GM08714 (cell line): ENCODE measurements around the gene ASB12.
A peak's percentile ranks its signal among the peaks of the same experiment; 100 is the strongest.
"Not testable (repeated sequence)": the region's sequence is repeated elsewhere in the genome, so short reads cannot be mapped to it uniquely, and the experiment has no call there.

Source experiments
- H3K4me3 ChIP-seq: fragments of 200-500 bp; sonication (Bioruptor generic); 2 replicates; pipeline ENCODE4 v1.5.1; 2014; ENCODE audit warnings: mild to moderate bottlenecking, low read length, inconsistent platforms
- ZNF274 ChIP-seq: IDR thresholded peaks from 2 replicates; pipeline ENCODE4 v1.6.1; 2012; ENCODE audit warnings: mild to moderate bottlenecking, low read depth, low read length

Gene ASB12, protein sequence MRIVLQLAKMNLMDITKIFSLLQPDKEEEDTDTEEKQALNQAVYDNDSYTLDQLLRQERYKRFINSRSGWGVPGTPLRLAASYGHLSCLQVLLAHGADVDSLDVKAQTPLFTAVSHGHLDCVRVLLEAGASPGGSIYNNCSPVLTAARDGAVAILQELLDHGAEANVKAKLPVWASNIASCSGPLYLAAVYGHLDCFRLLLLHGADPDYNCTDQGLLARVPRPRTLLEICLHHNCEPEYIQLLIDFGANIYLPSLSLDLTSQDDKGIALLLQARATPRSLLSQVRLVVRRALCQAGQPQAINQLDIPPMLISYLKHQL

DNA sequence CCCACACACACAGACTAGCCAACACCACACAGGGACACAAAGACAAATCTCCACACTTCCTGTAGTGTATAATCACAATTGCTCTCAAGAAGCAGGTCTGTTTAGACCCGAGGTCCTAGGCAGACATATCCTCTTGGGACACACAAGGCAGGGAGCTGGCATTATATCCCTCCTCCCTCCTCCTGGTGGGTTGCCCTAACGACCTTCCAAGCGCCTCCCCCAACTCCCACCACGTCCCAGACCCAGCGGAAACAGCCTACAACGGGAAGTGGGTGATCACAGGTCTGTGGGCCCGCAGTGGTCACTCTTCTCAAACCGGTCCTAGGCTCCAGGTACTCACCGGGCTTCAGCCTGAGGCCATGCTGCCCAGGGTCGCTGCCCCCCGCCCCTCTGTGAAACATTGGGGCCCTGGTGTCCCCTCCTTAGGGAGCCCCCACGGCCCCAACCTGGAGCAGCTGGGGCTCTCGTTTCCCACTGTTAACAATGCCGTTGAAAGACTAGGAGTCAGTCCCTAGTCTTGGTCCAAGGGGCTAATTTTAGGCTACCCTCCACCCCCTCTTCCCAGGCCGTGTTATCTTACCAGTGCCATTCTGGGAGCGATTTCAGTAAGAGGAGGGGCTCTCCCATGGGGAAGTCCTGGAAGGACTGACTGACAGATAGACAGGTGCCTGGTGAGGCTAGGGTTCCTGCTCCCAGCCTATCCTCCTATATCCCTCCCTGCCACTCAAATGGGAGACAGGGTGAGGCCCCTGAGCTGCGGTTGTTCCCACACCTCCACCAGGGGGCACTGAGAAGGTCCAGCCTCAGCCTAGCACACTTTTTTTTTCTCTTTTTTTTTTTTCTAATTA, at the start of gene ASB12:
Gene ASB12 (minus strand): TSS at position 485 of the 848 bp plus-strand sequence. CDS start 4,957 bp downstream, outside the sequence.
- H3K4me3 ChIP-seq, result no peak within 1 kb of the TSS
- TF ChIP-seq ZNF274, result no peak

DNA sequence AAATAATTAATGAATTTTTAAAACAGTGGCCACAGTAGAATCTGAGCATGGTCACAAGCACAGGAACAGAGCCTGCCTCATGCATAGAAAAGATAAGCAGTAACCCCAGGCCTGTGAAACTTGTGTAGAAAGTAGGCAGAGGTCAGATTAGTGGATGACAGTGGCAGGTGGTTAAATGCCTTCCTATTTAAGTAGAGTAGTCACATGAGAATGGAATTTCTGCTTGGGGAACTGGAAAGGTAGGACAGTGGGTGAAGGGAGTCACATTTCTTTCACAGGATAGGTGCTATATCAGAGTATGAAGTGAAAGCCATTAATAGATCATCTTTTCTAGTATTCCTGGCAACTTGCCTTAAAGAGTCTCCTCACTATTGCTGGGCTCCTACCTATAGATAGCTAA, 34.9 kb upstream of the ASB12 start:
- TF ChIP-seq ZNF274, result no peak
- no peak overlapping the region for H3K4me3 ChIP-seq

DNA sequence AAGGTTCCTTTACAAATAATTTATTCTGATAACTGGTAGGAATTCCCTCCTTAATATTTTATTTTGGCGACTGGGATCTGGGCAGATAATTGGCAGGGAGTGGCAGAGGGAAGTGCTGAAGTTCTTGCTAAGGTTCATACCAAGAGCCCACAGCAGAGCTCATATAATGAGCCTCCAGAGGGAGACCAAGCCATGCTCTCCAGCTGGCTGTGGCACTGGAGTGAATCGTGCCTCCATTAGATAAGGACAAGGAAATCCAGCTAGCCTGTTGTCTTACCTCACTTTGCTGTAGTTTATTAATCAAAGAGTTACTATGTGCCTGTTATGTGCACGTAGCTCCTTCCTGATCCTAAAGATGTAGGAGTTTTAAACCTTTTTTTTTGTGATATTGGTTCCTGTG, 1.3 kb downstream of the ASB12 start:
- TF ChIP-seq ZNF274, result no peak
- no peak overlapping the region for H3K4me3 ChIP-seq

DNA sequence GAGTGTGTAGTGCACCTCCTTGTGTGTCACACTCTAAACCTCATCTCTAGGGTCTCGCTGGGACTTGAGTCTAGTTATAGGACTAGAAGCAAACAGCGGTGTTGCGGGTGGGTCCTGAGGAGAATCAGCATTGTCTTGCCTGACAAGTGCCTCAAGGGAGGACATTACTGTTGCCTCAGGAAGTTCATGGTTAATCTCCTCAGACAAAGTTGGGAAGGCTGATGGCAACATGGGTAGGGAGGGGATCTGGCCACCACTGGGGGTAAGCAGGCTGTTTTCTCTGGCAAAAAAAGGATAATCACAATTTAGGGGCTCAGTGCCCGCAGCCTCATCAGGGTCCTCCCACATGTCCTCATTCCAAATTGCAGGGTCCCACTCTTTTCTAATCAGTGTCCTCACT, 12.4 kb downstream of the ASB12 start:
- TF ChIP-seq ZNF274, result no peak
- H3K4me3 ChIP-seq, result no peak overlapping the region

DNA sequence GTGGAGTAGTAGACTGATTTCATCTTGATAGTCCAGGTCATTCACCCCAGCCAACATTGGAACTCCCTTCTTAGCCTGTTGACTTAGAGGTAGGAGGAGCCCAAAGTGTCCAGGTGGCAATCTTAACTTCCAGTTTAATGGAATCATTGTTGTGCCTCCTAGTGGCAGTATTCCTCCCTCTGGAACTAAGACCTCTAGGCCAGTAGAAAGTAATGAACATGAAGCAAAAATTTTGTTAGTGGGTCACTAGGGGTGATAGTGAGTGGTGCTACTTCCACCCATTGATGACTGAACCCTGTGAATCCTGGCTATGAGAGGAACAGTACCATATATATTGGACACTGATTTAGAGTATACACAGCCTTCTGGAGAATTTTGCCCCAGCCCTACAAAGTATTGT, 16.4 kb downstream of the ASB12 start:
- H3K4me3 ChIP-seq, result not testable (repeated sequence)

DNA sequence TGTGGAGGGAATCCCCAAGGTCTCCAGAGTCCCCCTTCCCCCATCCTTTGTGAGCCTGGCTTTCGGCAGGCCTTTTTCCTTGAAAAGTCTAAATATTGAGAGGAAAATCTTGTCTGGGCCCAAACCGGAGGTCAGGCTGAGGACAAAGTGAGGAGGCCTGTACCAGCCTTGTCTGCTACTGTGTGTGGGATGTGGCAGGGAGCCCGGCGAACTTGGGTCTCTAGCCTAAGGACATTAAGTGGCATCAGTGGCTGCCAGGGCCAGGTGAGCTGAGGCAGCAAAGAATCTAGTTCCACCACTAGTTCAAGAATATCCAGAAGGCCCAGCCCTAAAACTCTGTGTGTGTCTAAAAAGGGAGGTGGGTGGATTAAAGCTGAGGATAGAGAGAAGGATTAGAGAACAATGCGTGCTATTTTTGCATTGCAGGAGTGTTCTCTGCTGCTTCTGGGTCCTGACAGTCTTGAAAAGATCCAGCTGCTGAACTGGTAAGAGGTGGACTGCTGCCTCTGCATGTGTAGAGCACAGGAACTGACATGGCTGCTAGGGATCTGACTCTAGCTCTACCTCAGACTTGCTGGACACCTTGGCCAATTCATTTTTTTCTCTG, 23.7 kb downstream of the ASB12 start:
- H3K4me3 ChIP-seq, result peak overlapping the region; percentile 46; the same call in 1 of the 2 replicates

GRCh38 chrX:64205735-64206501, 24.5 kb downstream of the ASB12 start:
- peak overlapping the region; percentile 60; the same call in 1 of the 2 replicates for H3K4me3 ChIP-seq
- TF ChIP-seq ZNF274, result no peak

More for the DNA sequence above, 23.7 kb downstream of the ASB12 start:
- no peak for TF ChIP-seq ZNF274

GRCh38 chrX:64205441-64205734, 25.0 kb downstream of the ASB12 start, which contains the start of gene AMER1:
Gene AMER1 (minus strand): TSS chrX:64205708. CDS start chrX:64193286, 12,422 bp downstream.
- peak within 1 kb of the TSS; percentile 60; the same call in 1 of the 2 replicates for H3K4me3 ChIP-seq
- no peak for TF ChIP-seq ZNF274

- TF ChIP-seq ZNF274, result no peak
- peak overlapping the region; percentile 60; the same call in 1 of the 2 replicates for H3K4me3 ChIP-seq
These were observed 25.5 kb downstream of the ASB12 start for GRCh38 chrX:64204701-64205440.

DNA sequence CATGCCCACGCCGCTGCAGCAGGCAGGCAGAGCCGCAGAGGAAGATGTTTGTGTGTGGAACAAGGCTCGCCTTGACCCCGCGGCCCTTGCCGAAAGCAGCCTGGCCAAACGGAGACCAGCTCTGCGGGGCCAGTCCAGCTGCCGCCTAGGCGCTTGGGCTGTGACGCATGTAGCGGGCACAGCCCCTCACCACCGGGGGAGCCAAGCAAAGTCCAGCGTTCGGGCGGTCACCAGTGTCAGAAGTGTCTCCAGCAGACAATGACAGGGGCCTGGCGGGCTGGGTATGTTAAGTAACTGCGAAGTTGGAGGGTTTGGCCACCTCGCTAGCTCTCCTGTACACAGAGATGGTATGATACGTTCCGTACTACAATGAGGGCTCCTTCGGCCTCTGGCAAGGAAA, 26.2 kb downstream of the ASB12 start:
- TF ChIP-seq ZNF274, result no peak
- H3K4me3 ChIP-seq, result peak overlapping the region; percentile 60; the same call in 1 of the 2 replicates

DNA sequence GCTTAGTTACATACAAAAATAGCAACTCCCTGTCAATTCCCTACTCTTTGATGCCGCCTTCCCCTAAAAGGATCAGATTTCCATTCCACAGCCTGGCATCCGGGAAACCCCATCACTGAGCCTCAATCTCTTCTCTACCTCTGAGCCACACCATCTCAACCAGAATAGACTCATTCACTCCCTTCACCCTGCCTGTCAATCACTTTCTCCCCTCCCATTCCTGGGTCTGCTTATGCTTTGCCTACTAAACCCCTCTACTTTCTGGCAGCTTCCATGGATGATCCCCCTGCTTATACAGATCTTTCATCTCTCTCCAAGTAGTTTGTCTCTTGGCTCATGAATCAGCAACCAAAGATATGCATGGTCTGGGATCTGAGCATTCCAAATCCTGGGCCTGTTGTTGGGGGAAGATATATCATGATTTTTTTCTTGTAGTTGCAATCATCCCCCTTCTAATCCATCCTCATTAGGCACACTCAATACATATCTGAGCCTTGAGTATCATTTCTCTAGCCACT, 27.5 kb downstream of the ASB12 start:
- TF ChIP-seq ZNF274, result no peak
- no peak overlapping the region for H3K4me3 ChIP-seq

DNA sequence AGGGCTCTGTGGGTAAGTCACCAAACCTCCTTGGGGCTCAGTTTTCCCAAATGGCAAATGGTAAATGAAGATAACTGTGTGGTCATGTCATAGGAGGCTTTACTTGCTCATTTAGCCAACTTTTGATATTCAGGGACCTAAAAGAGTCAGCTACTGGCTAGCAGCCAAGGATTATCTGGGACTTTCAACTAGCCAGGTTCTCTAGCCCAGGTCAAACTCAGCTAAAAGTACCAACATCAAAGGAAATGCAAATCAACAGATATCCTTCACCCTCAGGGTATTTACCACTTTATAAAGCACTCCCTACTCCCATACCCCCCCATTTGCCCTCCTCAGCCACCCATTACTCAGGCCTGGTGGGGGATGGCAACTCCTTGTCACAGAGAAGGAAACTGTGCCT, 32.4 kb downstream of the ASB12 start:
- no peak overlapping the region for H3K4me3 ChIP-seq
- no peak for TF ChIP-seq ZNF274

- H3K4me3 ChIP-seq, result no peak overlapping the region
- TF ChIP-seq ZNF274, result no peak
These were observed 33.8 kb downstream of the ASB12 start for GRCh38 chrX:64196606-64197005.
